ENCODE data around the gene KRT1.

The KRT1 gene

GRCh38 chr12:52698651-52699340 lies 18.6 kb upstream of the KRT1 start:
- DNase-seq = no peak

- no peak for DNase-seq
Measured at GRCh38 chr12:52697058-52697582, 16.9 kb upstream of the KRT1 start.

DNA sequence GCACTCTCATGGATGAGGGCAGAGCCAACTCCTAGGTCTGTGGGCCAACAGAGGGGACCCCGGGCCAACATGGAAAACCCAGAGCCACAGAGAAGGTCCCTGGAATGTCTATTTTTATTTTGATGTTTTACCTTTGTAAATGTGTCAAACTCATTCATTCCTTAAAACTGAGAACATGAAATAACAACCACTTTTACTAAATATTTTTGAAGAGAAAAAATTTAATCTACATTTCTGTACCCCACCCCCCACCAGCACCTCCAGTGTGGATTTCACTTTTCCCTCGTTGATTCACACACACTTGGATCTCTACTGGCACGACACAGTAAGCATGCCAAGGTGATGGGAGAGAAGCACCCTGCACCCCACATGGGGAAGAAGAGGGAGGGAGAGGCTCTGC lies 16.4 kb upstream of the KRT1 start:
- DNase-seq = no peak

- DNase-seq = no peak
Measured at GRCh38 chr12:52695039-52695438, 14.8 kb upstream of the KRT1 start.

DNA sequence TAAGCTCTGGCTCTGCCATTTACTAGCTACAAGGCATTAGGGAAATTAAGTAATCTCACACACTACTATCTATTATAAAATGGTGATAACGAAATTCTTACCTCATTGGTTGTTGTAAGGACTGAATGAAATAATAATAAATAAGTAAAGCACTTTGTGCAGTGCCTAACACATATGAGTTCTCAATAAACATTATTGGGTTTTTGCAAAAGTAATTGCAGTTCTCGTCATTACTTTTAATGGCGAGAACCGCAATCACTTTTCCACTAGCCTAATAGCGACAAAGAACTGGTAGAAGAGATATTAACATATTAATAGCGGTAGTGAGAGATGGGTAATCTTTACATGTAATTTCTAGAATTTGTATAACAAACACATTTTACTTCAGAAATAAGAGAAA lies 13.9 kb upstream of the KRT1 start:
- no peak for DNase-seq

DNA sequence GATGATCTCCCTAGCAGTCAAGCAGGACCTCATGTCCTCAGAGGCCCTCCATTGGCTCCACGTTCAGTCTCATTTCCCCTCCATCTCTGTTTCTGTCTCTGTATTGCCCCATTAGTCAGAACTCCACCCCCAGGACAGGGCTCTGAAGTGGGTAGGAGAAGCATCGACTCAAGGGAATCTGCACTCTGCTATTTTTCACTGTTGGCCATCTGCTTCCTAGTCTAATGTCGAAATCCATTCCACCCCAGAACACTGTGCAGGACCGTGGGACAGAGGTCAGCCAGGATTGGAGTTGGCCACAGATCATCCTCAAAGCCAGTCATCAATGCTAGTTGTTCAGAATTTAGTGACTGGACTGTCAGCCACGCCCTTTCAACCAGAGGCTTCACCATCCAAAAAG lies 13.1 kb upstream of the KRT1 start:
- DNase-seq = no peak

DNA sequence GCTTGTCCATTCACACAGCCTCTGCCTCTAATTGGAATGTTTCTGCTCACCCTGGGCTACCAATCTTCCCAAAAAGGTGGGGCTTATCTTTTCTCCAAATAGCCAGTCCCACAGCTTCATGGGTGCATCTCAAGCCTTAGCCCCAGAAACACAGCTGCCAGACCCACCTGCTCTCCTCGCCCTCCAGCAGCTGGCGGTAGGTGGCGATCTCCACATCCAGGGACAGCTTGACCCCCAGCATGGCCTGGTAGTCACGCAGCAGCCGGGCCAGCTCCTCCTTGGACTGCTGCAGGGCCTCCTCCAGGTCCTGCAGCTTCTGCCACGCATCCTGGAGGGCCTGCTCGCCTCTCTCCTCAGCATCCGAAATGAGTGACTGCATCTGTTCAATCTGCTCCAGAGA lies 12.0 kb upstream of the KRT1 start:
- DNase-seq = no peak

DNA sequence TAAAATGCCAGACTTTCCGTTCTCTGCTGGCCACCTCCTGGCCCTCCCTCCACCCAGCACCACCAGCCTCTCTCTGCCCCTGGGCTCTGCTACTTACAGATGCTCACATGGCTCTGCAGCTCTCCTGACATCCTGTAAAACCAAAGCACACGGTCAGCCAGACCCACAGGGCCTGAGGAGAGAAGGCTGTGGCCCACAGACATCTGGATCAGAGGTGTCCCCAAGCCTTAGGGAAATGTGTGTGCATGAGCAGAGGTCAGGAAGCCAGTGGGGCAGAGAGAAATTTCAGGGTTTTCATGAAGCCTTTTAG lies 11.6 kb upstream of the KRT1 start:
- DNase-seq = no peak

GRCh38 chr12:52691076-52691840 lies 11.1 kb upstream of the KRT1 start:
- DNase-seq = peak; percentile 38

DNA sequence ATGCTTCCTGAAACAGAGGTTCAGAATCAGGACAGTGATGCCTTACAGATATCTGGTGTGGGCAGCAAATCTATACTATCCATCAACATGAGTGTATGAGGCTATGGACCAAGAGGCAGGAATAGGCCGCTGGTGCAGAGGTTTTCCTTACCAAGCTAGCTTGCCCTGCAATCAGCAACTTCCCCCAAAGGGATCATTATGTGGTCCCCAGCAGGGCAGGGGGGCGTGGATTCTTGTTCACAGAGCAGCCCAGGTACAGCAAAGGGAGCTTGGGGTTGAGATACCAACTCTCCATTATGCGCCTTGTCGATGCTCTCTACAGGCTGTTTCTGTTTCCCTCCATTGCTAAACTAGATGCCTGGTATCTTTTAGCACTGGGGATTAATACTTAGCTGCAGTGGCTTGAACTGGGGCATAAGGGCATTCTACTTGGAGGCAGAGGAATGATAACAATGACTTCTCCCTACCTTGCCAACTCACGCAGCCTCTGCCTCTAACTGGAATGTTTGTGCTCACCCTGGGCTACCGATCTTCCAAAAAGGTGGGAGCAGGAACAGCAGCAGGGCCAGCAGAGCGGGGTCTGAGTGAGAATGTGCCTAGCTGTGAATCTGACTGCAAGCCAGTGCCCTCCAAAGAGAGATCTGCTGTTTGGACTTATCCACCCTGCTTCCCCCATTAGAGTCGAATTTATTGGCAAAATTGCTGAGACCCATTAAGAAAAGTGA lies 10.3 kb upstream of the KRT1 start:
- no peak for DNase-seq

GRCh38 chr12:52689936-52690335 lies 9.7 kb upstream of the KRT1 start:
- DNase-seq = no peak

GRCh38 chr12:52689239-52689638 lies 9.0 kb upstream of the KRT1 start:
- DNase-seq = no peak

DNA sequence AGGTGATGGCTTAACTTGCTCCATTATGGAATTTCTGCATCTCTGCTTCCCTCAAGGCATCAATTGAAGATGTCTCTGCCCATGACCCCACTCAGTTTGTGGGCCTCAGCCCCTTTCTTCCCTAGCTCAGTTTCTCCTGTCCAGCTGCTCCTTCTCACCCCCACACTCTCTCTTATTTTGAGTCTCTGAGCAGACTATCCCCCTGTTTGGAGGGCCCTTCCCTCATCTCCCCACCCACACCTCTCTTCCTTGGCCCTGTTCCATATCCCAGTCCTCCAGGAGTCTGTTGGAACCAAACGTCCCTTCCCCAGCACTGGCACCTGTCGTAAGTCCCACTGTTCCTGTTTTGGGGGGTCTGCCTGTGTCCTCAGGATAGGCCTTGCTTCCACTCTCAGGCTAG lies 8.3 kb upstream of the KRT1 start:
- no peak for DNase-seq

DNA sequence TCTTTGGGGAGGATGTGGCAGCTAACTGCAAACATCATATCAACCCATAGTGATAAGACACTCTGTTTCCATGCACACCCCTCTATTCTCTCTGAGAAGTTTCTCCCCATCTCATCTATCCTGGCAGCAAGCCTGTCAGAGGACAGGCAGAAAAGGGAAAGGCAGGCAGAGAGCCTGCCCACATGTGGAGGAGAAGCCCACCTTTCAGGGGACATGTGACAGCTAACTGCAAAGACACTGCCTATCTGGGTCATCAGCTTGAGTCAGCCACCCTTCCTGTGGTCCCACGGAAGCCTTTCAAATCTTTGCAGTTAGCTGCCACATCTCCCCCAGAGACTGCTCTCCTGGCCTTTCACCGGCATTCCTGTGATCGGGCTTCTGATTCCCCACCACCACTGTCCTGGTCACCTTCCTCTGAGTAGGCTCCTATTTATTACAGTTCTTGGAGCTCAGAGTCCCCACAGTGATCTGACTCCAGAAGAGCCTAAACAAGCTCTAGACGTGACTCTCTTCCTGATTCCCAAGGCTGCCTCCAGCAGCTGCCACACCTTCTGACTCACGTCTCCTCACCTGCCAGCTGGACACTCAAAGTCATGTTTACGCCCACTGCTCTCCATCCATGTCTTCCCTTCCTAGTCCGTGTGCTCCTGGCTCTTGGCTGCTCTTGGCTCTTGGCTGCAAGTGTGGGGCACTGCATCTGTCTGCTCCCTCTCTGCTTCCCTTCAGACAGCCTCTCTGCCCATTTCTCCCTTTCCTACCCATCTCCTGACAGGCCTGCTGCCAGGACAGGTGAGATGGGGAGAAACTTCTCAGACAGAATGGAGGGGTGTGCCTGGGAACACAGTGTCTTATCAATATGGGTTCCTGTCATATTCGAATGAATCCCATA lies 7.5 kb upstream of the KRT1 start:
- no peak for DNase-seq

GRCh38 chr12:52686756-52687487 lies 6.7 kb upstream of the KRT1 start:
- no peak for DNase-seq

DNA sequence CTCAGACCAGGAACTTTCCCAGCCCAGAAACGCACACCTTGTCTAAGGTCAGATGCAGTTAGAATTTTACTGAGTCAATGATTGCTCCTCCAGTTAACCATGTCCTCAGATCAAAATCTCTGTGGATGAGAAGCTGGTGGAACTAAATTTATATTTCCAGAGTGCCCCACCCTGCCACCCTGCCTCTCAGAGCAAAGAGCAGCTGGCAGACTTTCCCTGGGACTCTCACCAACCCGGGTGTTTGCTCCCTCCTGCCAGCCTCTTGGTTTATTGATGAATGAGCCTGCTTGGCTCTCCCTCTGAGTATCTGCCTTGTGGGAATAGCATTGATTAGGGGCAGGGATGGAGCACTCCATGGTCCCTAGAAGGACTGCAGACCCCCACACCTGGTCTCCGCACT lies 5.9 kb upstream of the KRT1 start:
- DNase-seq = no peak

GRCh38 chr12:52685406-52685890 lies 5.2 kb upstream of the KRT1 start:
- DNase-seq = no peak

DNA sequence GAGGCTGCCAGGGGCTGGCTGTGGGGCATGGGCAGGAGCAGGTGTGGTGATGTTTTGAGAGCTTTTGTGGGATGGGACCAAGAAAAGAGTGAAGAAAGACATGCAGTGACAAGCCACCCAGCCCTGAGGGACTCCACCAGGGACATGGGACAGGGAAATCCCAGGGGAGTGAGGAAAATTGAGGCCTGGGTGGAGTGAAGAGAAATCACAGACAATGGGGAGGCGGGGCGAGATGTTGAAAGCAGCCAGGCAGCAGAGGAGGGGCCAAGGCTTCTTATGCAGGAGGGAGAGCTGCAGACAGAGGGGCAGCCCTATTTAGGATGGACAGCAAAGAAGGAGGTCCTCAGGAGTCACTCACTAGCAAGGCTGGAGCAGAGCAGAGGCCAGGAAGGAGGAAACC lies 4.2 kb upstream of the KRT1 start:
- no peak for DNase-seq

DNA sequence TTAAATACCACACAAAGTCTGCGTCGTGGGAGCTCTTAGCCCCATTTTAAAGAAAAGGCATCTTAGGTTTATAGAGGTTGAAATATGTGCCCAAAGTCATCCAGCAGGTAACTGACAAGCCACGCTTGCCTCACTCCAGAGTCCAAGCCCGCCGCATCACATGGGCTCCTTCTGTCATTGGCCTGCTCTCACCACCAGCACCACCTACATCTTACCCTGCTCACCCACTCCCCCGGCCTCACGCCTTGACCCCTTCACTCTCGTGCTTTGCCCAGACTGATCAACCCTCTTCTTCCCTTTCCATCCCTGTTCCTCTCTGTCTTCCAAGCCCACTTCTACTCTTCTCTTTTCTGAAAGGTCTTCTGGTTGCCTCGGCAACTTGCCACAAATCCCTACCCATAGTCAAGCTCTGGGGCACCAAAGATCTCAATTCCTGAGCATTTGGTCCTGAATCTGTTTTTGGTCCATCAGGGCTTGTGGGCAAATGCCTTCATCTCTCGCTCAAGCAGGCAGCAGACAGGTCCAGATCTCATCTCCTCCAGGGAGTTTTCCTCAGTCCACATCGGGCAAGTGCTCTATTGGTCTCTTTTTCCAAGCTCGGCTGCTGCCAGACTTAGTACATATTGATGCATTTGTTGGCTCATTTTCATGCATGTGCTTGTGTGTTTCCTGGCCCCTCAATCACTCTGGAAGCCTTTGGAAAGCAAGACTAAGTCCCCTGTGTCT lies 3.5 kb upstream of the KRT1 start:
- DNase-seq = no peak

- no peak for DNase-seq
Measured at GRCh38 chr12:52682938-52683574, 2.8 kb upstream of the KRT1 start.

- no peak for DNase-seq
Measured at GRCh38 chr12:52682381-52682660, 2.1 kb upstream of the KRT1 start.

Data from CD4-positive, alpha-beta T cell treated with Interleukin-15 for 1 hour (primary cell).